NCI-H510A treated with DMSO at 0.1 percent for 48 hours (cell line): ENCODE results near the gene SLC9A3.
"Not testable (repeated sequence)": the region's sequence is repeated elsewhere in the genome, so short reads cannot be mapped to it uniquely, and the experiment has no call there.

Experiments used
- DNase-seq: peaks from one replicate; lab custom pipeline; 2025; lab: John Stamatoyannopoulos, UW

The SLC9A3 gene

GRCh38 chr5:474840-475661 lies 49.2 kb downstream of the SLC9A3 start:
- DNase-seq: no peak

- not testable (repeated sequence) for DNase-seq
Measured at GRCh38 chr5:474232-474839, 49.9 kb downstream of the SLC9A3 start.

- peak; percentile 86 for DNase-seq
Measured at GRCh38 chr5:473551-474192, 50.6 kb downstream of the SLC9A3 start.

- peak; percentile 95 for DNase-seq
Measured at GRCh38 chr5:472656-473550, 51.3 kb downstream of the SLC9A3 start.

GRCh38 chr5:472076-472655 lies 52.1 kb downstream of the SLC9A3 start:
- peak; percentile 53 for DNase-seq

GRCh38 chr5:471750-472058 lies 52.5 kb downstream of the SLC9A3 start:
- peak; percentile 53 for DNase-seq

GRCh38 chr5:470961-471749 lies 53.1 kb downstream of the SLC9A3 start:
- DNase-seq: peak; percentile 42

GRCh38 chr5:469752-470483 lies 54.3 kb downstream of the SLC9A3 start:
- DNase-seq: peak; percentile 22

- no peak for DNase-seq
Measured at GRCh38 chr5:468401-468800, 55.8 kb downstream of the SLC9A3 start.

- no peak for DNase-seq
Measured at GRCh38 chr5:466661-467310, 57.5 kb downstream of the SLC9A3 start.

GRCh38 chr5:465591-466403 lies 58.5 kb downstream of the SLC9A3 start:
- no peak for DNase-seq

GRCh38 chr5:464843-465590 lies 59.2 kb downstream of the SLC9A3 start:
- DNase-seq: no peak

GRCh38 chr5:464446-464842 lies 59.8 kb downstream of the SLC9A3 start:
- no peak for DNase-seq

GRCh38 chr5:463952-464351 lies 60.3 kb downstream of the SLC9A3 start:
- no peak for DNase-seq

GRCh38 chr5:463301-463700 lies 60.9 kb downstream of the SLC9A3 start:
- DNase-seq: no peak

GRCh38 chr5:462051-462481 lies 62.2 kb downstream of the SLC9A3 start:
- no peak for DNase-seq

GRCh38 chr5:460273-460625 lies 64.0 kb downstream of the SLC9A3 start:
- DNase-seq: no peak

GRCh38 chr5:459562-460272 lies 64.5 kb downstream of the SLC9A3 start:
- no peak for DNase-seq
